GM13977 (cell line): ENCODE results near the gene DCDC2C.

Experiments
- DNase-seq: peaks from one replicate; pipeline ENCODE4 v3.0.0; 2012; ENCODE audit warnings: low spot score
- CTCF ChIP-seq: IDR thresholded peaks from 2 replicates; pipeline ENCODE4 v1.5.1; 2012; ENCODE audit warnings: mild to moderate bottlenecking, control low read depth; ENCODE audit not compliant: insufficient read depth; ENCODE audit errors: extremely low read depth, missing control alignments
- in situ Hi-C: fragments of 300-500 bp; cut with MboI; formaldehyde crosslinking; loops from one replicate; pipeline ENCODE4 v1.12.0; 2022; ENCODE audit warnings: low sequenced_read_pairs, low pct_unique_long_range_greater_than_20kb, mixed read lengths, inconsistent platforms; ENCODE audit not compliant: unreplicated experiment

The DCDC2C gene

DNA sequence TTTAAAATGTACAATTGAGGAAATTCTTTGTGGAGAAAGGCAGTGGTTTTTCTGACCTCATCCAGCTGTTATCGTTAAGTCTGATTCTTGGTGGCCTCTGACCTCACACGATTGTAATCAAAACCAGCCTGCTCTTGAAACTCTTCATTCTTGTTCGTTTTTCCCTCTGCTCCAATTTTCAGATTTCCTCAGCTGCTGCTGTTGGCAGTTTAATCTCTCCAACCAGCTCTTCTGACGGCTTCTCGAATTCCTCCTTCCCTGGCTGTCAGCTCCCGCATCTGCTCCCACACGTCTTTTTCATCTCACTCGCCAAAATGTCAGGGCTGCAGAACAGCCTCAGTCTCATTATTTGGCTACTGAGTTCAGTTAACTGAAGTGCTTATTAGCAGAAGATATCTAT lies 136.1 kb downstream of the DCDC2C start:
- TF ChIP-seq CTCF, result no peak
- in situ Hi-C loops, result no loop called here
- no peak for DNase-seq

GRCh38 chr2:3840611-3841155 lies 137.3 kb downstream of the DCDC2C start:
- in situ Hi-C loops, result no loop called here

GRCh38 chr2:3847397-3848052 lies 144.2 kb downstream of the DCDC2C start:
- no peak for TF ChIP-seq CTCF
- in situ Hi-C loops, result no loop called here
- no peak for DNase-seq

More at GRCh38 chr2:3840611-3841155, 137.3 kb downstream of the DCDC2C start:
- DNase-seq, result no peak
- no peak for TF ChIP-seq CTCF

DNA sequence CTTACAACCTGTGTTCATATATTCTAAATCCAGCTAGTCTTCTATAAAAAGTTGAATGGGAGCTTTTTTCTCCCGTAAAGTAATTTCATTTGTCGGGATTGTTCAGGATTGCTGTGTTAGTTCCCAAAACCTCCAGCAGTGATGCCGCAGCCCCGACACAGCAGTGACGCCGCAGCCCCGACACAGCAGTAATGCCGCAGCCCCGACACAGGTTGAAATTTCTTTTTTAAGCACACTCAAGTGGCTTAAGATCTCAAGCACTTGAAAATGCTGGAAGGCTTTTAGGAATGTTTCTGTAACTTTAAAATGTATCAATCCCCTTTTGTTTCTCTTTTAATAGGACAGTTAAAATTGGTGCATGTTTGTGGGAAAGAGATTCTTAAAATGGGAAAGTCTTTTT lies 145.4 kb downstream of the DCDC2C start:
- no peak for DNase-seq
- in situ Hi-C loops, result no loop called here
- TF ChIP-seq CTCF, result no peak

DNA sequence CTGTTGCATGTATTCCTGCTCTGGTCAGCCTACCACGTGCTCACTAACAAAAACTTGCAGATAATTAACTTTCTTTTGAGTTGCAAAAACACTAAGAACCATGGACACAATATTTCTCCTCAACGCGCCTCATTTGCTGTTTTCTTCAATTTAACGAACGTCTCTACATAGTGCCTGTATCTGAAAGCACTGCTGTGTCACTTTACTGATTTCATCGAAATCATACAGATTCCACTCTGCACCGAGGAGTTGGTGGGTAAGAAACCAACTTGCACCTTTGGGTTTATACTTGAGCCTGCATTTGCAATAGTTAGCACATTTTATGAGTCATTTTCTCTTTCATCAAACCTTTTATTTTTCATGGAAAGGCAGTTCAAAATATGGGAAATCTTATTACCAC lies 145.8 kb downstream of the DCDC2C start:
- in situ Hi-C loops, result no loop called here
- no peak for TF ChIP-seq CTCF

GRCh38 chr2:3857576-3857975 lies 154.2 kb downstream of the DCDC2C start:
- TF ChIP-seq CTCF, result no peak
- in situ Hi-C loops, result no loop called here
- DNase-seq, result no peak

More for the DNA sequence above, 145.8 kb downstream of the DCDC2C start:
- no peak for DNase-seq
